HG03442 (cell line): ENCODE measurements around the gene VPS16.

ENCODE experiments used
- ATAC-seq: cut with Tn5 transposase; IDR thresholded peaks from one replicate; pipeline ENCODE4 v1.9.1; 2021; ENCODE audit warnings: mild to moderate bottlenecking, moderate library complexity; ENCODE audit not compliant: unreplicated experiment

Gene VPS16

DNA sequence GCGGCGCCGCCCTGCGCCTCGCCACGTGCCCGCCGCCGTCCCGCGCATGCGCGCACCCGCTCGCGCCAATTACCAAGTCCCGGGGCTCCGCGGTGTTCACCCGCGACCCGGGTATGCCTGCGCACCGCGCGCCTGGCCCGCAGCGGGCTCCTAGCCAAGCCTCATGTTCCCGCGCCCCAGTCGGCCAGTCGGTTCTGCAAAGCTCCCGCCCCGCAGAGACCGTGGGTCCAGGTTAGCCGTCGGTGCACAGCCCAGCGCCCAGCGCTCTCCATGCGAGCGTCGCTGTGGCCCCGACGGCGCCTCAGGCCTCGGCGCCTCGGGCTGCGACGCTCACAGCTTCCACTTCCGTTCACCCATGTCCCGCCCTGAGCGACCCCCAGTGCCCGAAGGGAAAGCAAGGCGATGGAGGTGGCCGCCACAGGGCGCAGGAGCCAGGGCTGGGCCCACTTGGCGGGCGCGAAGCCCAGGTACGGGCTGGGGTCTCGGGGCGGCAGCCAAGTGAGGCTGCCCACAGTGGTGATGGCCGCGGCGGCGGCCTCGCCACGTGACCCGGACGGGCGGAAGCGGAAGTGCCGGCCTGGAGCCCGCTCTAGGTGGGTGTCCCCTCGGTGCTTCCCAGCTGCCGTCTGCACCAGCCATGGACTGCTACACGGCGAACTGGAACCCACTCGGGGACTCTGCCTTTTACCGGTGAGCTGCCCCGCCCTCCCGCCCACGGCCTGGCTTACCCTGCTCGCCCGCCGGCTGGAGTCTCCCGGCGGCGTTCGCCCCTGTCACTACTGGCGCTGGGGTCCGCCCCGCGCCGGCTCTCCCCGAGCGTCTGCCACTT, at the start of gene VPS16, which contains the start of gene PCED1A:
TSS of gene VPS16 (plus strand) at position 608 of the 829 bp plus-strand sequence. CDS start at position 638, 30 bp downstream.
TSS of gene PCED1A (minus strand) at position 518 of the 829 bp plus-strand sequence. CDS start 743 bp downstream, outside the sequence.
- peak; percentile 95 for ATAC-seq

DNA sequence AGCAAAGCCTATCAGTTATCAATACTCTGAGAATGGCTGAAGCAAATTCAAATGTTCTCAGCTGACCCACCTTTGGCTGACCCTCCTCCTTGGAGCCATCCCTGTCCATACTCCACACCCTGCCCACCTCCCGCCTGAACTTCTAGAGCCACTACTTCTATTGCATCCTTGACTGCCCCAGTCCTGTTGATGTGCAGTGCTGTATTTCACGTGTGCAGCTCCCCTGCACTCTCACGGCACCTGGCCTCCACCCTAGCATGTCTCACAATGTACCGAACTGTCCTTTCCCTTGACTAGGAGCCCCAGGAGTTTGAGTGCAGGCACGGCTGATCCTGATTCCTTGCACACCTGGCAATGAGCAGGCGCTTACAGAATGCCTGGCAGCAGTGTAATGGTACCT, 47.1 kb upstream of the VPS16 start:
- no peak for ATAC-seq

DNA sequence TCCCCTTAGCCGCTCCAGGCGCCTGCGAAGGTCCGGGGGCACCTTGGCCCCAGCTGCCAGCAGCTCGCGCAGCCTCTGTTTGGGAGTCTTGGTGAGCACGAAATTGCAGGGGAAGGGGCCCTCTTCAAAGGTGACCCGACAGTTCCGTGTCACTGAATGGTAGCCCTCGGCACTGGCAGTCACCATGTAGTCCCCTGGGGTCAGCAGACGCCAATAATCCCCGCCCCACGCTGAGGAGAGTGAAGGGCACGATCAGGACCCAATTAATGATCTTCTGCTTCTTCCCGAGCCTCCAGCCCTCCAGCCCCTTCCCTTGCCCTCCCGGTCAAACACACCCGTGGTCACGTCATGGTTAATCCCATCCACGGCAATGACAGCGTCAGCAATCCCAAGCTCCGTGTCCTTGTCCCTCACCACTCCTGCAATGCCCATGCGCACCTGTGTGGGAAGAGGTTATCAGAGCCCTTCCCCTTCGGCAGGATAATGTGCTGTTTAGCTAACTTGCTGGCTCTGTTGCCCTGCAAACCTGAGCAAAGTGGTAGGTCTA, 46.3 kb upstream of the VPS16 start:
- ATAC-seq = no peak

DNA sequence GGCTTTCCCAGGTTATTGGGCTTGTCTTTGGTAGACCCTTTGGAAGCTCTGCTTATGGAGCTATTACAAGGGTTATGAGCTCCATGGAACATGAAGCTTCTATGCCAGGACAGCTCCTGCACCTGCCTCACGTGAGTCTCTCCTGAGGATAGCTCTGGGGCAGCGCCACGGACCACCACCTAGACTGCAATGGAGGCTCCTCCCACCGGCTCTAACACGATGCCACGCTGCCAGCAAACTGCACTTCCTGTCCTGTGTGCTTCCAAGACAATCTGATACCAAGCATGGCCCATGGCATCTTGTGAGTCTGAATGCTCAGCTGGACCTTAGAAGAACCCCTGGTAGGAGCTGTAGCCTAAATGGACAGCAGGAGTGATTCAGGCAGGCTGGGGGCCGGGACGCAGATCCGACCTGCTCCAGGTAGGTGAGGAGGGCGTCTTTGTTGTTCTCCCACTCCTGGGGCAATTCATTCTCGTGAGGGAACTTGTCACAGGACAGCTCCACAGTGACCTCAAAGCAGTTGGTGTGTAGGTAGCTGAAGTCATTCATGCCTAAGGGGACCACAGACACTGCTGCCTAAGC, 45.6 kb upstream of the VPS16 start:
- ATAC-seq = no peak

DNA sequence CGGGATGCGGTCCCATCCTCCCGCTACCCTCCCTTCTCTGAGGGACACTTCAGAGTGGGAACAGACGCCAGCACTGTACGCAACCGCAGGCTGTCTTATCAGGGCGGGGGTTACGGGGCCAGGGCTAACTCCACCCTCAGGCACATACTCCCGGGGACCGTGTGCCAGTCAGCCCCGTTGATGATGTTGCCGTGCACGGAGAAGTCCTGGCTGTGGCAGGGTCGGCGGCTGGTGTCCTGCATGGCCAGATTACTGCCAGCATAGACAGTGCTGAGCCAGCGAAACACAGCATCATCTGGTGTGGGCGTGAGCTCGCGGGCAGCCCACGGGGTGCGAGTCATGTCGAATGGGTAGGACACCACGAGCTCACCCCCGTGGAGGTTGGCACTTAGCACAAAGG, 45.1 kb upstream of the VPS16 start:
- no peak for ATAC-seq

DNA sequence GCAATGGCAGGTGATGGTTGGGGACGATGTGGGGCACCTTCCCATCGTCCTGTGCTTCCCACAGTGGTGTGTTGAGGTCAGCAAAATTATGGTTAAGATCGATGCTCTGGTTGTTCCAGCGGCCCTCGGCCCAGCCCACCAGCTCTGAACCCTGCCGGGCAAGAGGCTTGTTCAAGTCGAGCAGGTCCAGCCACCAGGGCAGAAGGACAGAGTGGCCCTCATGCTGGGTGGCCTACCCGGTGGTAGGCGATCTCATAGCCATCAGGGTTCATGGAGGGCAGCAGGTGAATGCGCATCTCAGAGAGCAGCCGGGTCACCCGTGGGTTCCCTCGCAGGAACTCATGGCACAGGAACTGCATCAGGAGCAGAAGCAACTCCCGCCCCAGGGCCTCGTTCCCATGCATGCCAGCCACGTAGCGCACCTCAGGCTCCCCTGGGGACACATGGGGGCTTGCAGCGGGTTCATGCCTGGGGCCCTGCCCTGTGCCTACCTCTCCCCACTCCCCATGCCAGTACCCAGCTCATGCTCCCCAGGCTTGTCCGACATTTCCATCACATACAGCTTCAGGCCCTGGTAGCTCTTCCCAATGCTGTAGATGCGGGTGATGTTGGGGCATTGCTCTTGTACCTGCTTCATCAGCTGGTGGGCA, 44.4 kb upstream of the VPS16 start:
- ATAC-seq = no peak

DNA sequence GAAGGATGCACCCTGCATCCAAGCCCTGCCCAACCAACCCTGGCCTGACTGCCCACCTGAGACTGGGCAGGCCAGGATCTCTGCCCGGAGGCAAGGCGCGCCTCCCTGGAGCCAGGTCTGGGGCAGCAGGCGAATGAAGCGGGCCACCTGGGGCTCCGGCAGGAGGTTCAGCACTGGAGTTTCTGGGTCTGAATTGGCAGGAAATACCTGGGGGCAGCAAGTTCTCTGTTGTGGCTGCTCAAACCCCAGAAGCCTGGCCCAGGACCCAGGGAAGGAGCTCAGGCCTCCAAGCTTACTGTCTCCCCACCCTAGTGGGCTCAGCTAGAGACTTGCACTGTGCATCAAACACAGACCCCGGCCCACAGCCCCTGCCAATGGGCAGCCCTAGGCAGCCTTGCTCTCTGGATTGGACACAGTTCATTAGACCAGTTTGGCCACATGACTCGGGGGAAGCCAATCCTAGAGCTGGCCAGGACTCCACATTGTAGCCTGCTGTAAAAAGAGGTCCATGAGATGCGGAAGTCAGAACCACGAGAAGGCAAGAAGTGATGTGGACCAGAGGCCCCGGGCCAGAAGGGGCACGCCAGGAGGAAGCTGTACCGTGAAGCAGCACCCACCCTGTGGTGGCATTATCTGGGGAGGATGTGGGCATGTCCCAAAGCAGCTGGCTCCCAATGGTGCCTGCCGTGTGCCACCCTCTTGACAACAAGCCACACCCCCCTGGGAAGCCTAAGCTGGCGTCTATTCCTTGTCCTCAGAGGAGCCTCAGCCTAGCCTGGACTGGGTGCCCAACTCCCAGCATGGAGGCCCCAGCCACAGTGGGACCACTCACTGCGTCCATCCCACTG, 43.2 kb upstream of the VPS16 start:
- ATAC-seq = no peak

DNA sequence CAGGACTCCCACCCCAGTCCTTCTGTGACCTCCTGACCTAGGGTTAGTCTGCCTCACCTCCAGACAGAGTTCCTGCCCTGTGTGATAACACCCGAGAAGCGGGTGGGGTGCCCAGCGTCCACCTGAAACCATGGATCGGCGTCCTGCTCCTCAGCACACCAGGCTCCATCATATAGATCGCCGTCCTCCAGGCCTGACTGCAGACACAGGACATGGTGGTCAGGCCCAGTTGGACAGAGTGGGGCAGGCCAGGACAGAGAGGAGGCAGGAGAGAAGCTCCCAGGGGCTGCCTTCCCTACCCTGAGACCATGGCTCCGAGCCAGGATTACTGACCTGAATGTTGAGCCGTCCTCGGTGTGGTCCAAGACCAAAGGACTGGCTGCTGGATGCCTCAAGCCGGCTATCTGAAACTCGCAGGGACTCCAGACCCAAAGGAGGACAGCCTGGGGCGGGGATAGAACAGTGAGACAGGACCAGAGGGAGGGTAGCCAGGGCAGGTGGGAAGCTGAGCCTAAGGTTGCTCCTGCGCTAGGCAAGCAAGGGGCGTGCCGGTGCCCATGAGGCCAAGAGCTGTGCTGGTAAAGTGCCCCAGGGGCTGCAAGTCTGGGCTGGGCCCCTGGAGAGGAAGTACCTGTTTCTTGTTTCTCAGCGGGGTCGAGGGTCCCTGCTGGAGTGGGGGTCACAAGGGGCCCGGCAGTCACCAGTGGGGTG, 42.3 kb upstream of the VPS16 start:
- ATAC-seq = no peak

DNA sequence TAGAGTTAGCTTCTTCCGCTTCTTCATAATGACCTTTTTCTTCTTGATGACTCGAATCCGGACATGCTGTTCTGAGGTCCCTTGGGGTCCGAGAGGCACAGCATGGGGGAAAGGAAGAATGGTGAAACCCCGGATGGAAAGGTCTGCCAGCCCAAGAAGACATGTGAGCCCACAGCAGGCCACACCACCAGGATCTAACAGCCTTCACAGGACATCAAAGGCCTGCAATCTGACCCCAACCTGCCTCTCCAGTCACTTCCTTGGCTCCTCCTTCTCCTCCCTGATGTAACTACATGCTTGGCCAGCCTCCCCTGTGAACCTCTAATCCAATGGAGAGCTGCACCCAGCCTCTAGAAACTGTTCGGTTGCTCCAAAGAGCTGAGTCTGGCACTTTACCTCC, 41.7 kb upstream of the VPS16 start:
- ATAC-seq = no peak

DNA sequence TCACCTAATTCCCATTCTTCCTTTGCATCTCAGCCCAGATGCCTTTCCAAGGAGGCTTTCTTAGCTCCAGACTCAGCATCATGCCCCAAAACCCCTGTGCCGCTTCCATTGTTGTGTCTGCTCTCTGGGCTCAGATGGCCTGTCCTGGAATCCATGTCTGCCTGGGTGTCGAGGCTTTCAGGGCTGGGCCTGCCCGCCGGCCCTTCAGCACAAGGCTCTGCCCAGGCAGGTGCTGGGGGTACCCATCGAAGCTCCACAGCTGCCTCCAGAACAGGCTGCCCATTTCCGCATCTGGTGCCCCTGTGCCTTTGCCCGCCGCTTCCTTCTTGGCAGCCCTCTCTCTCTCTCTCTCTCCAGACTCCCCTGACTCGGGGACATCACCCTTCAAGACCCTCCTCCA, 41.3 kb upstream of the VPS16 start:
- no peak for ATAC-seq

DNA sequence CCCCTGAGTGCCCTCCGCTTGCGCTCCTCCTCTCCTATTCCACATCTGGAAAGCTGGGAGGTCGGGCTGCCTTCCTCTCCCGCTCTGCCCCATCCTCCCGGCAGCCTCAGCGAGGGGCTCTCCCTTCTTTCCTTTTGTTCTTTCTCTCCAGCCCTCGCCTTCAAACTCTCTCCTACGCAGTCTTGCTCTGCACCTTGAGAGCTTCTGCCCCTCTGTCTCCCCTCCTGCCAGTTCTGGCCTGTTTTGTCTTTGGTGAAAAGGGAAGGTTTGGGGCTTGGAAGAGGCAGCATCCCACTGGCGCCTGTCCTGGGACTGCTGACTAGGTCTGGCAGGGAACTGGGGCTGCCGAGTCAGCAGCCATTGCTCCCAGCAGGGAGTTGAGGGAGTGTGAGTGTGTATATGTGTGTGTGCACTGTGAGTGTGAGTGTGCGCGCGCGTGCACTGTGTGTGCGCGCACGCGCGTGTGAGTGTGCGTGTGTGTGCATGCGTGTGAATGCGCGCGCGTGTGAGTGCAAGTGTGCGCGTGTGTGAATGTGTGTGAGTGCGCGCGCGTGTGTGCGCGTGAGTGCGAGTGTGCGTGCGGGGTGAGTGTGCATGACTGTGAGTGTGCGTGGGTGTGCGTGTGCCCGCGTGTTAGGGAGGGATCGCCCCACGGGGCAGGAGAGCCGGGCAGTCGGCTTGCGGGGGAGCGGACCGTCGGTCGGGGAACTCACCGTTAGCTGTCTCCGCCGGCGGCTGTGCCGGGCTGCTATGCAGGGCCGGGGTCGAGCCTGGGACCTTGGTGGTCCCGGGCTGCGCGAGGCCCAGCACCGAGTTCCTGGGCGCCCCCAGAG, 40.6 kb upstream of the VPS16 start:
- ATAC-seq = no peak

DNA sequence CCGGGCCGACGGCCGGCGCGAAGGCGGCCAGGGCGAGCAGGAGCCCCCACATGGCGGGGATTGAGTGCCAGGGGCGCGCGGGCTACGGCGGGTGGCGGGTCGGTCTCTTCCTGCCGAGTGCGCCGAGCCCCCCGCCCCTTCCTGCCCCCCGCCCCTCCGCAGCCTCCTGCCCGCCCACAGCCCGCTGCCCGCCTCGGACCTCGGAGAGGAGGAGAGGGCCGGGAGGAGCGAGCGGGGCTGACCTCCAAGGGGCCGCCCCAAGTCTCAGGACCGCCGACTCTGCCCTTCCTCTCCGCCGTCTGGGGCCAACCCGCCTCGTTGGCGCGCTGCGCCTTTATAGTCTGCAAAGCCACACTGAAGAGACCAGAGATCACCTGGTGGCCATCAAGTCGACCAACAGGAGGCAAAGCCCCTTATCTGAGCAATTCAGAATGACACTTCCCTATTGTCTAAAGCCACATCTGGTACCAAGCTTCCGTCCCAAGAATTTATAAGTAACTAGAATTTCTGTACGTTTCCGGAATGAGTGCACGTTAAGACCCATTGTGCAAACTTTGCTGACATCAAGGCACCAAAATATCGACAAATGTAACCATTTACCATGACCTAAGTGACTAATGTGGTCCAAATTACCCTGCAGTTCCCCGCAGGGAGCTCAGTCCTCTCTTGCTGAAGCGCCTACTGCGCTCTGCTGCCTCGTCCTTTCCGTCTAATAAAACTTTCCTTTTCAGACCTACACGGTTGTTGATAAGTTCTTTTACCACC, 39.8 kb upstream of the VPS16 start, which contains the start of gene CPXM1:
TSS of gene CPXM1 (minus strand) at position 107 of the 765 bp plus-strand sequence. CDS start at position 52, 55 bp downstream.
- no peak for ATAC-seq

DNA sequence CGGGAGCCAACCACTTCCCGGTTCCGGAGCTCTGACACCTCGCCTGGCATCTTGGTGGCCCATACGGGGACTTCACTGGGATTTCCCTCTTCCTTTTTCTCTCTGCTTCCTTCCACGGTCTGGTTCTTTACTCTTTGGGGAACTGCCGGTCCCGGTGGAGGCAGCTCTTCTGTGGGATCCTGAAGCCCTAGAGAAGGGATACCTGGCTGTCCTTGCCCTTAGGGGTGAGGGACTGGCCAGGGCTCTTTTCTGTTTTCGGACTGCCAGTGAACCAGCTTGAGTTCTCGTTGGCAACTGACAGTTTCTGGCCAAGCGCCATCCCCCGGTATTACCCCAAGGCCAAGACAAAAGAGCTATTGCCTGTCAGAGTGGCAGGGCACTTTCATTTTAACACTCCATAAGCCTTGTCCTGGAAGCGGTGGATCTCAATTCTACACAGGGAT, 39.2 kb upstream of the VPS16 start:
- ATAC-seq = no peak

DNA sequence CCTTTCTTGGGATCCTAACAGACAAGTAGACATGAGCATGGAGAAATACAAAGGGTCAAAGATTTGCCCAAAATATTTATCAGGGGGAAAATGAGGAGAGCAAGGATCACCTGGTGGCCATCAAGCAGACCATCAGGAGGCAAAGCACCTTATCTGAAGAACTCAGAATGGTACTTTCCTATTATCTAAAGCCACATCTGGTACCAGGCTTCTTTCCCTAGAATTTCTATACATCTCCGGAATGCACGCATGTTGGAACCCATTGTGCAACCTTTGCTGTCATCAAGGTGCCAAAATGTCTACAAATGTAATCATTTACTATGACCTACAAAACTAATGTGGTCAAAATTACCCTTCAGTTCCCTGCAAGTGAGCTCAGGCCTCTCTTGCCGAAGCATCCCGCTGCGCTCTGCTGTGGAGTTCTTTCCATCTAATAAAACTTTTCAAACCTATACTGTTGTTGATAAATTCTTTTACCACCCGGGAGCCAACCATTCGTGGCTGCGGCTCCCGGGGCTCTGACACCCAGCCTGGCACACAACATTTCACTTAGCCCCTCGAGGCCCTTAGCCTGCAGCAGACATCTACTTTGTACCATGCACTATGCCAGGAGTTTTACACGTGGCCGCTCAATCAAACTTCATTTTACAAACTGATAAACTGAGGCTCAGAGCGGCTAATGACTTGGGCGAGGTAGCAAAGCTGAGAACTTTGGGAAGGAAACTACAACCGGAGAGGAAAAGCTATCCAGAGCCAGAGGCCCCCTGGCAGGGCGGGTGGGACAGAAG, 36.3 kb upstream of the VPS16 start:
- no peak for ATAC-seq

DNA sequence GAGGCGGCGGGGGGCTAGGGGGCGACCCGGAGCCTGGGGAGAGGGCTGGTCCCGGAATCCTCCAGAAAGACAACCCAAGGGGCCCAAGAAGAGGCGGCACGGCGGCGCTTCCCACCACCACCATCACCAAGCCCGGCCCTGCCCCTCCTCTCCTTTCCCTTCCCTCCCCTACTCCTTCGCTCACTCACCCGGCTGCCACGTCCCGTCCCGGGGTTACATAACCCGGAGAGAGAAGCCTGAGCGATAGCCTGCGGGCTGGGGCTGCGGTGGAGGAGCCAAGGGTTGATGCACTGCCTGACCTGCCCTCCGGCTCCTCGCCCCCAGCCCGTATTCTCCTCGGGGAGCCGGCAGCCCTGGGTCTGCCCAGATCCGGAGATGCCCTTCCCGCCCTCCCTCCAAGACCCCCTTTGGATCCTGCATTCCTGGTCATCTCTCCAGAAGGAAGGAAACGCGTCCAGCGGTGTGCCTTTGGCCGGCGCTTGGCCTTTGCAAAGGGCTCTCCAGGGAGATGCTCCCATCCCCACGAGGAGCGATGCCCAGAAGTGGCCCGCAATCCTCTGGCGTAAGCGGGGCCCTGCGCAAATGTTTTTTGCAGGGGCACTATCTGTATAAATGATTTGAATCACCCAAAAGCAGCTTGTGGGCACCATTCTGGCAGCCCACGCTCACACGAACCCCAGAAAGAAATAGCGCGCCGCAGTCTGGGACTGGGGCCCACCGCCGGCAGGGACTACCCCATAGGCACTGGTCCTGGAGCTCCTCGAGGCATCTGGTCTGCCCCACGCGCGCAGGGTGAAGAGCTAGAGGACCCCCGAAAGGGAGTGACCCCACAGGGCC, 35.5 kb upstream of the VPS16 start:
- ATAC-seq = no peak

DNA sequence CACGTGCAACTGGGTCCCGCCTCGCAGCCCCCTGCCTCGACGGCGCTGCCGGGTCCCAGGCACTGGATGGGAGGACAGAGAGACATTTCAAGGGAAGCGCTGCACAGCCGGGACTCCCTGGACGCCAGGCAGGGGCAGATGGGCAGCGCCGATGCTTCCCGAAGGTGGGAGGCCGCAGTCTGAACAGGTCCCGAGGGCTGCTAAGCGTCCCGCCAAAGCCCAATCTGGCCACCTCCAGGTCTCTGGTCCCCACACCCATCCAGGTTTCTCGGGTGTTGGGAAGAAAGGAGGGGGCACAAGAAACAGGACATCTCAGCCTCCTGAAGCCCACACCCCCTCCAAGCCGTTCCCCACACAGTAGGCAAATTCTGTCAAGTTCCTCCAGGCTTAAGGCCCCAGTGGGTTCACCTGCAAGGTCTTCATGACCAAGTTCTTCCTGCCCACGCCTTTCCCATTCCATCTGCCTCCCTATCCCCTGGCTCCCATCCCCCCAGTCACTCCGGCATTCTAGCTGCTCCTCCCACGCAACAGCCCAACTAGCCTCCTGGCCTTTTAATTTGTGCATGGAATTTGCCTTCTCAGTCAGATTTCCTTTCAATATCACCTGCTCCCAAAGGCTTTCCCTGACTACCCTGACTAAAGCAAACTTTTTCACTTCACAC, 34.7 kb upstream of the VPS16 start:
- ATAC-seq = no peak
